ELF-1 (cell line): ENCODE results near the gene CLN6.
A peak's percentile ranks its signal among the peaks of the same experiment; 100 is the strongest.
"Not testable (repeated sequence)": the region's sequence is repeated elsewhere in the genome, so short reads cannot be mapped to it uniquely, and the experiment has no call there.

Experiments
- DNase-seq: peaks from one replicate; pipeline ENCODE4 v3.0.0-alpha.2; 2016; ENCODE audit warnings: low read depth, low spot score

CLN6 gene

DNA sequence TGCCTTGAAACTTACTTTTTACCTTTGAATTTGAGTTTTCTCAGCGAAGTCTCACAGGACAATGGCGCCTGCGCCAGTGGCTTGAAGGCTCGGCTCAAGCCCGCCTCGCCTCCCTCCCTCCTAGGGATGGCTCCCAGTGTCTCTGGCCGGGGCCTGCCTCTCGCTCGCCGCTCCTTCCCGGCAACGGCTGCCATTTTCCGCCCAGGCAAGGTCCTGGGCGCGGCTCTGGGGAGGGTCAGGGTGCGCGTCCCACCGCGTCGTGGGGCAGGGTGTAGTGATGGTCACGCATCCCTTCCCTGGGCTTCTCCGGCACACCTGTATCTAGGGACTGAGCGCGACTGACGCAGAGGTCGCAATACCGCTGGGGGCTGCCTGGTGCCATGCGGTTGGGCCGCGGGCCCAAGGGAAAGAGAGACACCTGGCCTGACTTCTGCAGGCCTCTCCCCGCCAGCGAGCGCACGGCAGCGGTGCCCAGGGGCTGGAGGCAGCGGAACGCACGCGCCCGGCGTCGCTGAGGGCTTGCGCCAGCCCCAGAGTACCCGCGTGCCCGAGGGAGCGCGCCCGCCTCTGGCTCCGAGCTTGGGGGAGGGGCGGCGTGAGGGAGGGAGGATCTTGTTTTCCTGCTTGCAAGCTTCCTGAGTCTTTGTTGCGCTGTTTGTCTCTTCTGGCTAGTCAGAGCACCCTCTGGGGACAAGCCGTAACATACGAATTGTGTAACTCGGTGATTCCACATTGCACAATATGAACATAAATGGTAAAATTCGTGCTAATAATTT is 27.3 kb upstream of the CLN6 start:
- DNase-seq: peak; percentile 98

DNA sequence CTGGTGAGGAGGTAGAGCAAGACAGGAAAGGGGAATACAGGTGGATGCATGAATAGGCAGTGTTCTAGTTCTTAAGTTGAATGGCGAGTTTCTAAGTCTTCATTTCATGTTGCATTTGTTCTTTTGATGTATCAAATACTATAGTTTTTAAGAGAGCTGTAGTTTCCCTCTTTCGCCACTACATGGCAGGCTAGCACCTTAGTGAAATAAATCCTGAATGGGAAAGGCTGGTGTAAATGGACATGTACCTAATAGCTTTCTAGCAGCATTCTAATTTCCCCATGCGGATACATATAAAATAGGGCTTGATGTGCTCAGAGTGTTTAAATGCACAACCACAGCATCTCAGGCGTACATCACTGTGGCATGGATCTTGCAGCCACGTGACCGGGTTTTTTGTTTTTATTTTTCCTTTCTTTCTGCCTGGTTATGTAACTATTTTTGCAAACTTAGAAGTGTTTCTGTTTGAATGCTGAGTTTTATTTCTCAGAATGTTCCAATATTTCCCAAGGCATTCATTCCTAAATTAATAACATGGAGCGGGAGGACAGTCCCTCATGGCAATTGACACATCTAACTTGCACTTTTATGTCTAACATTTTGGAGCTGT is 23.5 kb upstream of the CLN6 start:
- no peak for DNase-seq

DNA sequence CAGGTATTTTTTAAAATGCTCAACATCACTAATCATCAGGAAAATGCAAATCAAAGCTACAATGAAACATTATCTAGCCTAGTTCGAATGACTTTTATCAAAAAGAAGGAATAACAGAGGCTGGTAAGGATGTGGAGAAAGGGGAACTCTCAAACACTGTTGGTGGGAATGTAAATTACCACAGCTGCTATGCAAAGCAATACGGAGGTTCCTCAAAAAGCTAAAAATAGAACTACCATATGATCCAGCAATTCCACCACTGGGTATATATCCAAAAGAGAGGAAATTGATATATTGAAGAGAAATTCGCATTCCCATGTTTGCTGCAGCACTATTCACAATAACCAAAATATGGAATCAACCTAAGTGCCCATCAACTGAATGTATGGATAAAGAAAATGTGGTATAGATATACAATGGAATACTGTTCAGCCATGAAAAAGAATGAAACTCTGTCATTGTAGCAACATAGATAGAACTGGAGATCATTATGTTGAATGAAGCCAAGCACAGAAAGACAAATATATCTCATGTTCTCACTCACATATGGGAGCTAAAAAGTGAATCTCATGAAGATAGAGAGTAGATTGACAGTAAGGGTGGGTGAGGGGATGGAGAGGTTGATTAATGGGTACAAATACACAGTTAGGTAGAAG is 19.7 kb upstream of the CLN6 start:
- DNase-seq: no peak

DNA sequence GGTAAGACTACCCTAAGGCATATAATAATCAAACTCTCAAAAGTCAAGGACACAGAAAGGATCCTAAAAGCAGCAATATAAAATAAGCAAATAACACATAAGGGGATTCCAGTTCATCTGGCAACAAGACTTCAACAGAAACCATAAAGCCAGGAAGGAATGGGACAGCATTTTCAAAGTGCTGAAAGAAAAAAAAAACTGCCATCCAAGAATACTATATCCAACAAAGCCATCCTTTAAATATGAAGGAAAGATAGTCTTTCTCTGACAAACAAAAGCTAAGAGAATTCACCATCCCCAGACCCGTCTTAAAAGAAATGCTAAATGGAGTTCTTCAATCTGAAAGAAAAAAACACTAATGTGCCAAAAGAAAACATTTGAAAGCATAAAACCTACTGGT is 14.7 kb upstream of the CLN6 start:
- no peak for DNase-seq

DNA sequence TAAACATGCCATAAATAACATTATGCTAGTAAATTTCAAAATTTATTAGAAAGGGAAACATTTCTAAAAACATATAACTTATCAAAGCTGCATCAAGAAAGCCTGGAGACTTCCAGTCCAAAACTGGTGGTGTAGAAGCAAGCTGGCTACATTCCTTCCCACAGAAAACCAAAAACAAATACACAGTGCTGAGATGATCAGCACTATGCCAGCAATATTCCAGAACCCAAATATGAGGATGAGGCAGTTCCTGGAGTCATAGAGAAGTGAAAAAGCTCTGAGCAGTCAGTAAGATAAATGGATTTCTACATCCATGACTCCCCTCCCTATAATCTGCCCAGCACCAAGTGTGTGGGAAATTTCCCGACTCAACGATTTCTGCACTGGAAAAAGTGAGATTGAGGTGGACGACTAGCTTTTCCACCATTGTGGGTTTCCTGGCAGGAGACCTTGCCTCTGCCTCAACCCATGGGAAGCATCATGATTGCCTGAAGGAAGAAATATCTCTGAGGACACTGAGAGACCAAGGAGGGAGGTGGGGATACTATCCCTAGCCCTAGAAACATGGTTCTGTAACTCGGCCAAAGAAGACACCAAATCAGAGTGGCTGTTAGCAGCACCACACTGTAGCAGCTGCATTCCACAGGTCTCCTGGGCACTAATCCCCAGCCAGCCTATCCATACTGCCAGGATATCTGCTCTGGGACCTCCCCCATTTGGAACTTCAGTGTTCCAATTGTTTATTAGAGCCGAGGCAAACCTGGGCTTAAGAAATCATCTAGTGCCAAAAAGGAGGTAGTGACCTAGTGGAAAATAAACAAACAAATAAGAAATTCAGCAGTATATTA is 11.8 kb upstream of the CLN6 start:
- peak; percentile 16 for DNase-seq

DNA sequence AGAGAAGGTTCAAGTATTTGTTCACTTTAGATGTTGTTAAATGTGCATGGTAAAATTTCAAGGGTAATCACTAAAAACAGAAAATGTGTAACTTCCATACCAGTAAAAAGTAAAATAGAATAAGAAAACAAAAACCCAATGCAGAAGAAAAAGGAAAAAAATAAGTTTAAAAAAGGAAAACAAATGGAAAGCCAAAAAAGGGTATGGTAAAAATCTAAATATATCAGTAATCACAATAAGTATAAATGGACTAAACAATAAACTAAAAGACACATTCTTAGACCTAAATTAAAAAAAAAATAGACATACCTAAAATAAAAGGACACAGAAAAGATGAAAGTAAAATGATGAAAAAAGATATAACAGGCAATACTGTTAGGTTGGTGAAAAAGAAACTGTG is 9.5 kb upstream of the CLN6 start:
- DNase-seq: no peak

DNA sequence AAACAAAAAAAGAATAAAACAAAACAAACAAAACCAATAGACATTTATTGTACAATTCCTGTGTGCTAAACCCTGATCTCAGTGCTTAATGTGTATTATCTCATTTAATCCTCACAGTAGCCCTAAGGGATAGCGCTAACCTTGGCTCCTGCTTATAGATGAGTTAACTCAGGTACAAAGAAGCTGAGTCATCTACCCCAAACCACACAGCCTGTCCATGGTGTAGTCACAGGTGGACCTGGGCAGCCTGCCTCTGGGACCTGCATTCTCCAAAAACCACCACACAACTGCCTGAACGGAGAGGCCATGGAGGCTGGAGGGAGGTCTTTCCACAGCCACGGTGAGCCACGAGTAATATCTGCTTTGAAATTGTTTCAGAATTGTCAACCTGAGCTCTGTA is 5.5 kb upstream of the CLN6 start:
- no peak for DNase-seq

DNA sequence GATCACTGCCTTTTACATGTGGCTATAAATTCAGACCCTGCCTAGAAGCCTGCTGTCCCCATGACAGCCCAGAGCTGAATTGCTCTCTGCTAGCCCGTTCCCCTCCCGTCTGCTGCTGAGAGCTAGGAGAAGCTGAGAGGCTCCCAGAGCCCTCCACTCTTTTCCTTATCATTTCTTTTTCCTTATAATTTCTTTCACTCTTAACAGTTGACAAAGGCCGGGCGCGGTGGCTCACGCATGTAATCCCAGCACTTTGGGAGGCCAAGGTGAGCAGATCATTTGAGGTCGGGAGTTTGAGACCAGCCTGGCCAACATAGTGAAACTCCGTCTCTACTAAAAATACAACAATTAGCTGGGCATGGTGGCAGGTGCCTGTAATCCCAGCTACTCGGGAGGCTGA is 5.0 kb upstream of the CLN6 start:
- DNase-seq: not testable (repeated sequence)

DNA sequence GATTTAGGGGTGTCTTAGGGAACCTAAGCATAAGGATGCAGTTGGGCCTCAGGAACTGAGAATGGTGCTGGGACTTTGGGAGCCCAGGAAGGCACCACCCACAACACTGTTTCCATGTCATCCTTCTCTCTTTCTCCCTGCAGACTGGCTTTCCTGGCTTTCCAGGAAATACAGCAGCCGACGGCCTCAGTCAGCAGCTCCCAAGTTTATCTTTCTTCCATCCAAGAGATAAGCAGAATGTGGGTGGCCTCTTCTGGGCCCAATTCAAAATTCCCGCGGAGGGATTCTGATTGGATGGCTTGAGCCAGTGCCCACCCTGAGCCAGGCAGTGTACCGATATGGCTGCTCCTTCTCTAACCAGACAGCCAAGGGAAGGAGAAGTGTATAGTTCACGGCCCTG is 4.5 kb upstream of the CLN6 start:
- no peak for DNase-seq

DNA sequence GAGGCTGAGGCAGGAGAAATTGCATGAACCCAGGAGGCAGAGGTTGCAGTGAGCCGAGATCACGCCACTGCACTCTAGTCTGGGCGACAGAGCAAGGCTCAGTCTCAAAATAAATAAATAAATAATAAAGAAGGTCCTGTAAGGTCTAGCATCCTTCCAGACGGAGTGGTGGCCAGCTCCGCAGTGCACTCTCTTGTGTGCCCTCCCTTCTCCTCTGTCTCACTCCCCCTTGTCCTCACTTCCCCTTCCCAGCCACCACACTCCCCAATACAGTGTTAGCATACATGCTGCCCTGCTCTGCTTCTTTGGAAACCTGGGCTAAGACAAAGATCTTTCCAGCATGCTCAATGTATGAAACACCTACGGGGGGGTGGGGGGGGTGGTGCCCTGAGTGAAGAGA is 3.4 kb upstream of the CLN6 start:
- DNase-seq: no peak

DNA sequence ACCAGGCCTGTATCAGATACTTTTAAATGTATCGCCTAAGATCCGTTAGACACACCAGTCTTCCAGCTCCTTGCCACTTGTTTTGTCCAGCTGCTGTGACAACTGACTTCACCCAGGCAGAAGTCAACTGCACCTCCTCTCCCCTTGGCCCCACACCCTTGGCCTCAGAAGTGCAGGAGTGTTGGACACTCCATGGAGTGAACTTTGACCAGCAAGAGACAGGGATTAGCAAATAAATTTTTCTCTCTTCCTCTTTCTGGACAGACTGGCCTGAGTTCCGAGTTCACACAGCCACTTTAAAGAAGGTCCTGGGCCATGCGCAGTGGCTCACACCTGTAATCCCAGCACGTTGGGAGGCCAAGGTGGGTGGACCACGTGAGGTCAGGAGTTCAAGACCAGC is 2.9 kb upstream of the CLN6 start:
- DNase-seq: no peak

DNA sequence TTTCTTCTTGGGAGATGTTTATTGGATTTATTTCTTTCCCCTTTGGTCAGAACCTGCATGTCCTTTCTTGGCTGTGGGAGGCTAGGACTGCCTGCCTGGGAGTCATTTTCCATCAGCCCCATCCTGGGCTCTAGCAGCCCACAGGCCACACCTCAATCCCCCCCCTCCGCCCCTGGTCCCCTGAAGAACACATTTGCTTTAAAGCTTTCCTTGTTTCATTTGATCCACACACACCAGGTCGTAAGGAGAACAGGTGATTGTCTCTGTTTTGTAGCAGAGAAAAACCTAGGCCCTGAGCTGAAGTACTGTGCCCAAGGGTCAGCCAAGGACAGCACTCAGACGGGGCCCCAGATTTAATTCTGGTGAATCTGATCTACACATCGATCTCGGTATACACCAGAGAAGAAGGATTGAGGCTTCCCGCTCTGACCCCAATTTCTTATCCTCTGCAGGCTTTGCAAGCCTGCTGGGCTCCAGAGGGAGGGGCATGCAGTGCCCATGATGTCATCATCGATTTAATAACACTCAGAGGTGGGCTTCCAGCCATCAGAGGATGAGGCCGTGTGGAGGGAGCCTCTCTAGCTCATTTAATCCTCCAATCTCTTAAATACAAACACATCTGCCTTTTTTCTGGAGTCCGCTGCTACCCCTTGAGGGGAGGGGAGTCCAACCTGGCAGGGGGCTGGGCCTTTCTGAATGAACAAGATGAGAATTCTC is 1.7 kb upstream of the CLN6 start:
- DNase-seq: no peak

DNA sequence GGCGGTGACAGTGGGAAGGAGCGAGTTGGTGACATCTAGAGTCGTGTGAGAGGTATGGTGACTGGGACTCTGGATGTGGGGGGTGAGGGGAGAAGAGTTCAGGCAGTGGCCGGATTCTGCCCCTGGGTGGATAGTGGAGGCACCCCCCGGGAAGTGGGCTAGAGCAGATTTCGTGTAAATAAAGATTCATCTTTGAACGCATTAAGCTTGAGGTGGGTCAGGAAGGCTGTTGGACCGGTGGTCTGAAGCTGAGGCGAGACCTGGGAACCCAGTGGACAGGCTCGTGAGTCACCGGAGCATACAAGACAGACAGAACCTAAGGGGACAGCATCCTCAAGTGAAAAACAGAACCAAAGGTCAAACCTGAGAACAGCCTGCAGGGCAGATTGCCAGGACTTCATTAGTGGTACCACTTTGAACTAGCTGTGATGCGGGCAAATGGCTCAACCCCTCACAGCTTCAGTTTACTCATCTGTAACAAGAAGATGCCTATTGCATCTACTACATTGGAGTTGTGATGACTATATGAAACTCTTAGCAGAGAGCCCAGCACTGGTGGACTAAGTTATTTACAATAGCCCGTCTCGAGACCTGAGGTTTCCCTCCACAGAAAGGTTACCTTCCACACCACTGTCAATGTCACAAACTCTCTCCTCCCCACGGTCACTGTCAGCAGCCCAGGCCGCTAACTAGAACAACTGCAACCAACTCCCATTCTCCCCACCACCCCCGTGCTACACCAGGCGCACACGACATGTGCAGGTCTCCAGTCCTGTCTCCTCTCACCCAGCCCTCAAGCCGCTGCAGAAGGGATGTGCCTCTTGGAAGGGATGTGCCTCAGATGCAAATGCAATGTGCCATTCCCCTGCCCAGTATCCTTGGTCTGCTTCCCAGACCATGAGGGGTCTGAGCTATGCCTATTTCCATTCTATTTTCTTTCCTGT is 901 bp upstream of the CLN6 start:
- DNase-seq: peak; percentile 36

DNA sequence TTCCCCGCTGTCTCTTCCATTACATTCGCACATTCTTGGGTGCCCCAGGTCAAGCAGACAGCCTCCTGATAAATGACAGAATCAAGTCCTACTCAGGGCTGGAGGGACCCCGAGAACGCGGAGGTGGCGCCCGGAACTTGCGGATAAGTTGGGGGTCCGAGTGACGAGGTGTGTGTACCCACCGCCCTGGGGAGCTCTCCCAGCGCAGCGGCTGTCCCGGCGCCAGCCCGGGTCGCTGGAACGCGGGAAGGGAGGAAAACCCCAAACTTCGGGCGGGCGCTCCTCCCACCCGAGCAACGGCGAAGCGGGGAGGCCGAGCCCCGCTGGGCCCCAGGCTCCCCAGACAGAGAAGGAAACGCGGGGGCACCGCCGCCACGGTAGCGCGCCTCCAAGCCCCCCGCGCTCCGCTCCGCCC is 550 bp downstream of the CLN6 start:
- DNase-seq: no peak

DNA sequence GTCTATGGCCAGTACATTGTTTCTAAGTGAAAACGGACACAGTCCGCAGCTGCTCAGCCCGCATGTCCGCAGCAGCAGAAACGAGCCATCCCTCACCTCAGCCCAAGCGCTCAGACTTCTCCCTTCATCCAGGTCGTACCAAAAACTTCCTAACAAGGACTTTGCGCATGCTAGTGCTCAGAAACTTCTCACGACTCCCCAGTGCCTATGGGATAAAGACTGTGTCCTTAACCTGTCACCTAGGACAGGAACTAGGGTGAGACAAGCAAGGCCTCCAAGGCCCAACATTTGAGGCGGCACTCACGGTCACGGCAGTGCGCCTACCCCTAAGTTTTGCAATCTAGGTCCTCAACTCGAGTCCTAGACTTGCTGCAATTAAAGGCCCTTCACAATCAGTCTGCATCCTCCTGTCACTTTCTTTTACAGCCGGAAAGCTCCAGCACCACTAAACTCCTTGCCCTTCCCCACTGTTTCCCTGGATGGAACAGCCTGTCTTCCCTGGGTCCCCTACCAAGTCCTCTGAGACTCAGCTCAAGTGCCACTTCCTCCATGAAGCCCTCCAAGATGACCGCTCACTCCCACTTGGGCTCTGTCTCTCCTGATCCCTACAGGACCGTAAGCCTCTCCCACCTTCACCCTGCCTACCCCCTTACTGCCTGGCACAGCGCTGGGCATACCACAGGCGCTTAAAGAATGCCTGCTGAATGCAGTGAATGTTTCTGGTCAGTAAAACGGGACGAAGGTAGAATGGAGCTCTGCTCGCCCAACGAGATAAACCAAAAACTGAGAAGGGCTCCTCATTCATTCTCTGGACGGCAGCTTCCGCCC is 1.2 kb downstream of the CLN6 start:
- DNase-seq: peak; percentile 46

DNA sequence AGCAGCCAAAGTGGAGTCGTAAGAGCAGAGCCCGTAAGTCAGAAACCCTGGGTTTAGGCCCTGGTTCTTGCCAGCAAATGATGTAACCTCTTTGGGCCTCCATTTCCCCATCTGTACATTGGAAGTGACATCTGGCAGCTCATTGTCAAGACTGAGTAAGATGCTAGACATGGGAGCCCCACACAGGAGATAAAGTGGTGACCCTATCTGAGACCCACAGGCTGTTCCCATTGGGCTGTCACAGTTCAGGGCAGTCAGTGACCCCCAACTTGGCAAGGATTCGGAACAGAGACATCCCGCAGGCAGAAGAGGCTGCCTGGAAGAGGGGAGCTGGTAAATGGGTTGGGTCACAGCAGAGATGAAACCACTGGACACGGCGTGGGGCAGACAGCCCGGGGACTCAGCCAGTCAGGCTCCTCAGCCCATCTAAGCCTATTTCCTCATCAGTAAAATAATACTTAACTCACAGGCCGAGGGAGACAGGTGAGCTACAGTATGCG is 1.8 kb downstream of the CLN6 start:
- DNase-seq: no peak

DNA sequence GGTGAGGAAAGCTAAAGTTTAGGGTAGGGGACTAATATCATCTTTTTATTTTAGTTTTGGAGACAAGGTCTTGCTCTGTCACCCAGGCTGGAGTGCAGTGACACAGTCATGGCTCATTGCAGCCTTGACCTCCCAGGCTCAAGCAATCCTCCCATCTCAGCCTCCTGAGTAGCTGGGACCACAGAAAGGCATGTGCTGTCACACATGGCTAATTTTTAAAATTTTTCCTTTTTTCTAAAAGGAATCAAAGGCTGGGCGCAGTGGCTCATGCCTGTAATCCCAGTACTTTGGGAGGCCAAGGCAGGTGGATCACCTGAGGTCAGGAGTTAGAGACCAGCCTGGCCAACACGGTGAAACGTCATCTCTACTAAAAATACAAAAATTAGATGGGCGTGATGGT is 4.1 kb downstream of the CLN6 start:
- not testable (repeated sequence) for DNase-seq

DNA sequence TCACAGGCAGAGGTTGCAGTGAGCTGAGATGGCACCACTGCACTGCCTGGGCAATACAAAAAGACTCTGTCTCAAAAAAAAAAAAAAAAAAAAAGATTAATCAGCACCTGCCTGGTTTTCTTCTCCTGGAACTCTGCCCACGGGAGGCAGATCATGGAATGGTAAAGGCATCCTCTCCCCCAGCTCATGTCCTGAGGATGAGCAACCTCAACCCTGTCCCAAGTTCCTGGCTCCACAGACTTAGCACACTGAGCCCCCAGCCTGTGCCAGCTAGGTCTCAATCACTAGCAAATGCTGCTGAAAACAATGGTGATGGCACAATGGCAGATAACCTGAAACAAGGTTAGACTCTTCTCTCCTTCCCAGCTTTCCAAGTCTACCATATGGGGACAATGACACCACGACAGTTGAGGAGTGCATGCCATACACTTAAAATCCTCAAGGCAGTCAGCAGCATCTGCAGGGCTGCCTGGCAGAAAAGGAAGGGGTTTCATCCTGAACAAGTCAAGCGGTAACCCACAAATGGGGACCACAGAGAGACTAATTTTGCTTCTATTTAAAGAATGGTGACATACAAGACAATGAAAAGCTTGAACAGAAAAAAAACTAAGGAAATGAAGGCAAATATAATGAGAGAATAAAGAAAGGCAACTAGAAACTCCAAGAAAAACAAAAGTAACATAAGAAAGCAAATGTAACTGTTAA is 4.8 kb downstream of the CLN6 start:
- no peak for DNase-seq

DNA sequence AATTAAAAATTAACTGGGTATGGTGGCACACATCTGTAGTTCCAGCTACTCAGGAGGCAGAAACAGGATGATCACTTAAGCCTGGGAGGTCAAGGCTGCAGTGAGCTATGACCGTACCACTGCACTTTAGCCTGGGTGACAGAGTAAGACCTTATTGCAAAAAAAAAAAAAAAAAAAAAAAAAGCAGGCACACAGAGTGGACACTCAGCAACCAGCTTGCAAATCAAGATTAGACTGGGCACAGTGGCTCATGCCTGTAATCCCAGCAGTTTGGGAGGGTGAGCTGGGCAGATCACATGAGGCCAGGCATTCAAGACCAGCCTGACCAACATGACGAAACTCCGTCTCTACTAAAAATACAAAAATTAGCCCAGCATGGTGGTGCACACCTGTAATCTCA is 5.4 kb downstream of the CLN6 start:
- no peak for DNase-seq
